ENCODE measurements around the gene CRYBG1. TPM values are rescaled to one million over a fixed set of nuclear protein-coding genes. Genes with fewer than 3 reads are reported as not detected.

Gene CRYBG1
- polyA plus RNA-seq, 1 donor (not counting 4 experiments of a cell fraction or from before 2014, with no cell fraction given) = 54.7 TPM

DNA sequence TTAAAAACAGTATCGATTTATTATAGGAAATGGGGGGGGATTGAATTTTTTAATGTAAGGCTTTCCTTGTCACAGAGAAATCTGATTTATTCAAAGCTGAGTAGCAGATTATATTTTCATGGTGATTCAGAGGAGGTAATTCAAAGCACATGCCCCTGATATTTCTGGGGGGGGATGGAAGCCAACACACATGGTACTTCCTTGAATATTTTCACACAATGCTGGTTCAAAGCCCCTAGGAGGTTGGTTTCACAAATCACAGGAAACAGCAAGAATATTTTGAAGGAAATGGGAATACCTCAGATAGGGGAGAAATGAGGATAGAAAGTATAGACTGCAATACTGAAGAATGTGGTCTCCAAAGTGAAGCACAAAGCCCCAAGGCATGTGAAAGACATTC lies 170.0 kb downstream of the CRYBG1 start:
- dilution Hi-C loops (cut with MboI; ENCODE audit: extremely low pct_ligation_motif_present, low sequenced_read_pairs) = no loop called here
- Histone ChIP-seq H2AFZ (ENCODE audit: control insufficient read depth, low read length) (no peak overlapping the region), H3K27ac (ENCODE audit: control insufficient read depth, insufficient read depth, low read length) (peak overlapping the region; percentile 18)

GRCh38 chr6:106533054-106533453 lies 172.5 kb downstream of the CRYBG1 start:
- no peak for TF ChIP-seq EZH2 (IDR thresholded peaks at IDR 0.05; ENCODE audit: low read length)
- TF ChIP-seq, protein P1, sequence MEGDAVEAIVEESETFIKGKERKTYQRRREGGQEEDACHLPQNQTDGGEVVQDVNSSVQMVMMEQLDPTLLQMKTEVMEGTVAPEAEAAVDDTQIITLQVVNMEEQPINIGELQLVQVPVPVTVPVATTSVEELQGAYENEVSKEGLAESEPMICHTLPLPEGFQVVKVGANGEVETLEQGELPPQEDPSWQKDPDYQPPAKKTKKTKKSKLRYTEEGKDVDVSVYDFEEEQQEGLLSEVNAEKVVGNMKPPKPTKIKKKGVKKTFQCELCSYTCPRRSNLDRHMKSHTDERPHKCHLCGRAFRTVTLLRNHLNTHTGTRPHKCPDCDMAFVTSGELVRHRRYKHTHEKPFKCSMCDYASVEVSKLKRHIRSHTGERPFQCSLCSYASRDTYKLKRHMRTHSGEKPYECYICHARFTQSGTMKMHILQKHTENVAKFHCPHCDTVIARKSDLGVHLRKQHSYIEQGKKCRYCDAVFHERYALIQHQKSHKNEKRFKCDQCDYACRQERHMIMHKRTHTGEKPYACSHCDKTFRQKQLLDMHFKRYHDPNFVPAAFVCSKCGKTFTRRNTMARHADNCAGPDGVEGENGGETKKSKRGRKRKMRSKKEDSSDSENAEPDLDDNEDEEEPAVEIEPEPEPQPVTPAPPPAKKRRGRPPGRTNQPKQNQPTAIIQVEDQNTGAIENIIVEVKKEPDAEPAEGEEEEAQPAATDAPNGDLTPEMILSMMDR (optimal IDR thresholded peaks at IDR 0.05 in 1 of 3, IDR thresholded peaks at IDR 0.05 in 1 of 3, conservative IDR thresholded peaks at IDR 0.05 in 1 of 3; ENCODE audit: extremely low read depth in 1 of 3, insufficient read depth in 2 of 3, low read length in 3 of 3) = no peak
- dilution Hi-C loops (cut with MboI; ENCODE audit: extremely low pct_ligation_motif_present, low sequenced_read_pairs) = no loop called here
- Histone ChIP-seq H3K27me3 (ENCODE audit: control insufficient read depth, extremely low read depth, insufficient read depth, low read length) (no peaks in the 10 kb centered on the region), H3K9me1 (ENCODE audit: control insufficient read depth, extremely low read depth, insufficient read depth, low read length) (no peaks in the 10 kb centered on the region), H3K4me2 (ENCODE audit: control insufficient read depth, extremely low read depth, insufficient read depth, low read depth, low read length) (peak overlapping the region; percentile 44), H3K4me1 (ENCODE audit: control insufficient read depth, extremely low read depth, insufficient read depth, low read length) (peaks cover 60% of the 10 kb centered on the region), H3K36me3 (ENCODE audit: control insufficient read depth in 2 of 2, extremely low read depth in 1 of 2, insufficient read depth in 2 of 2, low read length in 2 of 2) (peaks cover 5 to 47% of the 10 kb centered on the region in 2 experiments), H3K9ac (ENCODE audit: control insufficient read depth, extremely low read depth, insufficient read depth, low read length) (no peak overlapping the region), H3K9me3 (ENCODE audit: control insufficient read depth, low read depth, low read length) (no peaks in the 10 kb centered on the region), H2AFZ (ENCODE audit: control insufficient read depth, low read length) (no peak overlapping the region), H3K27ac (ENCODE audit: control insufficient read depth, insufficient read depth, low read length) (peak overlapping the region; percentile 59), H3K4me3 (ENCODE audit: control insufficient read depth in 2 of 3, extremely low read depth in 1 of 3, insufficient read depth in 2 of 3, low read depth in 1 of 3, low read length in 3 of 3) (no peak overlapping the region), H3K79me2 (ENCODE audit: control insufficient read depth, insufficient read depth, low read length) (peaks cover 42% of the 10 kb centered on the region), H4K20me1 (ENCODE audit: control insufficient read depth, extremely low read depth, insufficient read depth, low read length) (no peaks in the 10 kb centered on the region)
- FAIRE-seq = peak; percentile 84
- DNase-seq (ENCODE audit: low read depth, low spot score) = no peak

More for the DNA sequence above, 170.0 kb downstream of the CRYBG1 start:
- H3K36me3 ChIP-seq (ENCODE audit: control insufficient read depth in 2 of 2, extremely low read depth in 1 of 2, insufficient read depth in 2 of 2, low read length in 2 of 2) = peaks cover 3 to 35% of the 10 kb centered on the region in 2 experiments
- DNase-seq (ENCODE audit: low read depth, low spot score) (no peak), FAIRE-seq (no peak)
- TF ChIP-seq, protein P1 (optimal IDR thresholded peaks at IDR 0.05 in 1 of 3, IDR thresholded peaks at IDR 0.05 in 1 of 3, conservative IDR thresholded peaks at IDR 0.05 in 1 of 3; ENCODE audit: extremely low read depth in 1 of 3, insufficient read depth in 2 of 3, low read length in 3 of 3) = no peak
- no peak for TF ChIP-seq EZH2 (IDR thresholded peaks at IDR 0.05; ENCODE audit: low read length)
- peaks cover 32% of the 10 kb centered on the region for H3K79me2 ChIP-seq (ENCODE audit: control insufficient read depth, insufficient read depth, low read length)
- peaks cover 71% of the 10 kb centered on the region for H3K4me1 ChIP-seq (ENCODE audit: control insufficient read depth, extremely low read depth, insufficient read depth, low read length)
- no peaks in the 10 kb centered on the region for H3K9me1 ChIP-seq (ENCODE audit: control insufficient read depth, extremely low read depth, insufficient read depth, low read length)
- H3K4me3 ChIP-seq (ENCODE audit: control insufficient read depth in 2 of 3, extremely low read depth in 1 of 3, insufficient read depth in 2 of 3, low read depth in 1 of 3, low read length in 3 of 3) = no peak overlapping the region
- no peaks in the 10 kb centered on the region for H3K9me3 ChIP-seq (ENCODE audit: control insufficient read depth, low read depth, low read length)
- H3K27me3 ChIP-seq (ENCODE audit: control insufficient read depth, extremely low read depth, insufficient read depth, low read length) = no peaks in the 10 kb centered on the region
- H3K4me2 ChIP-seq (ENCODE audit: control insufficient read depth, extremely low read depth, insufficient read depth, low read depth, low read length) = peak overlapping the region; percentile 14
- no peaks in the 10 kb centered on the region for H4K20me1 ChIP-seq (ENCODE audit: control insufficient read depth, extremely low read depth, insufficient read depth, low read length)
- no peak overlapping the region for H3K9ac ChIP-seq (ENCODE audit: control insufficient read depth, extremely low read depth, insufficient read depth, low read length)
